Astrocyte of the spinal cord (primary cell): Measurements from ENCODE around the gene BAX.

Experiments
- DNase-seq: peaks from one replicate; pipeline ENCODE4 v3.0.0; 2011; ENCODE audit warnings: low read depth, low spot score
- H3K4me3 ChIP-seq: 2 replicates; pipeline ENCODE4 v1.5.1; 2011; ENCODE audit warnings: low read depth, mild to moderate bottlenecking, low read length, moderate library complexity
- CTCF ChIP-seq: IDR thresholded peaks from 2 replicates; pipeline ENCODE4 v1.5.1; 2012; ENCODE audit warnings: low read depth, mild to moderate bottlenecking, low read length, inconsistent platforms
- in situ Hi-C: cut with HindIII; loops from 2 replicates; pipeline ENCODE4 v1.10.0; 2017; ENCODE audit warnings: low sequenced_read_pairs

The BAX gene

GRCh38 chr19:48933382-48933932 is 21.2 kb upstream of the BAX start, which contains the start of gene DHDH:
DHDH (plus strand) TSS chr19:48933699; CDS start chr19:48933722, 23 bp downstream.
- peak within 1 kb of the TSS; percentile 44 for H3K4me3 ChIP-seq
- peak; percentile 36 for DNase-seq
- TF ChIP-seq CTCF, result no peak
- in situ Hi-C loops, result no loop called here

- TF ChIP-seq CTCF, result no peak
- DNase-seq, result no peak
- H3K4me3 ChIP-seq, result no peak overlapping the region
- in situ Hi-C loops, result no loop called here
These were observed 19.8 kb upstream of the BAX start for GRCh38 chr19:48934837-48935236.

GRCh38 chr19:48935864-48936263 is 18.8 kb upstream of the BAX start:
- TF ChIP-seq CTCF, result no peak
- in situ Hi-C loops, result no loop called here

GRCh38 chr19:48938256-48938655 is 16.4 kb upstream of the BAX start:
- in situ Hi-C loops, result no loop called here
- TF ChIP-seq CTCF, result no peak
- DNase-seq, result no peak
- H3K4me3 ChIP-seq, result no peak overlapping the region

More at GRCh38 chr19:48935864-48936263, 18.8 kb upstream of the BAX start:
- no peak overlapping the region for H3K4me3 ChIP-seq
- no peak for DNase-seq

GRCh38 chr19:48940902-48941301 is 13.8 kb upstream of the BAX start:
- no peak for DNase-seq
- TF ChIP-seq CTCF, result no peak
- in situ Hi-C loops, result no loop called here
- H3K4me3 ChIP-seq, result no peak overlapping the region

- H3K4me3 ChIP-seq, result no peak overlapping the region
- DNase-seq, result no peak
- no peak for TF ChIP-seq CTCF
- in situ Hi-C loops, result no loop called here
These were observed 11.6 kb upstream of the BAX start for GRCh38 chr19:48943081-48943480.
